HepG2 (cell line): ENCODE data around the gene COL27A1. TPM values are rescaled to one million over a fixed set of nuclear protein-coding genes. Genes with fewer than 3 reads are reported as not detected.
A peak's percentile ranks its signal among the peaks of the same experiment; 100 is the strongest.

Experiments
- FOXP1 ChIP-seq, 2 experiments: fragments of 450-650 bp in 1 of 2; IDR thresholded peaks; 2 replicates each; pipeline ENCODE4 v1.6.1; 2017 to 2018; ENCODE audit warnings: antibody characterized with exemption in 1 of 2
- GATAD2A ChIP-seq: IDR thresholded peaks from 2 replicates; pipeline ENCODE4 v1.6.1; 2016
- KLF15 ChIP-seq: sonication (generic); formaldehyde crosslinking; IDR thresholded peaks from 2 replicates; pipeline ENCODE4 v1.8.1; 2023; ENCODE audit warnings: borderline replicate concordance, mild to moderate bottlenecking, inconsistent platforms, missing genetic modification reagents, mixed read lengths
- MXI1 ChIP-seq: IDR thresholded peaks from 3 replicates; pipeline ENCODE4 v1.6.1; 2012; ENCODE audit warnings: low read depth, low read length, inconsistent platforms, borderline replicate concordance
- NR2F6 ChIP-seq, 2 experiments: IDR thresholded peaks; 2 replicates each; pipeline ENCODE4 v1.6.1; 2016; ENCODE audit warnings: antibody characterized with exemption in 1 of 2, mild to moderate bottlenecking in 1 of 2
- RBM22 ChIP-seq: fragments of 200-400 bp; formaldehyde crosslinking; optimal IDR thresholded peaks from 2 replicates; pipeline ENCODE3; 2017; ENCODE audit warnings: mild to moderate bottlenecking, low read length, moderate library complexity
- TEAD3 ChIP-seq: optimal IDR thresholded peaks from 2 replicates; pipeline ENCODE3; 2016; ENCODE audit warnings: borderline replicate concordance
- ZIK1 ChIP-seq: sonication (generic); formaldehyde crosslinking; IDR thresholded peaks from 2 replicates; pipeline ENCODE4 v1.5.0; 2020; ENCODE audit warnings: mild to moderate bottlenecking, low read depth, missing genetic modification reagents, borderline replicate concordance
- ZNF10 ChIP-seq: sonication (generic); formaldehyde crosslinking; IDR thresholded peaks from 2 replicates; pipeline ENCODE4 v1.4.0; 2020; ENCODE audit warnings: mild to moderate bottlenecking, low read depth, missing genetic modification reagents, borderline replicate concordance
- ZNF83 ChIP-seq: sonication (generic); formaldehyde crosslinking; IDR thresholded peaks from 2 replicates; pipeline ENCODE4 v1.4.0; 2020; ENCODE audit warnings: missing genetic modification reagents, mild to moderate bottlenecking, borderline replicate concordance
- polyA plus RNA-seq, 8 experiments: library from polyadenylated mRNA; depleted of rRNA in 3 of 8; stranded (reverse) in 7 of 8; unstranded in 1 of 8; fragments of >200 nt; fragmentation: Illumina TruSeq in 4 of 8; extraction: Trizol in 4 of 8; gene quantifications; 2 replicates each; pipeline versions ENCODE4 v1.2.1 to v1.2.3, GENCODE V29; 2011 to 2016; ENCODE audit warnings: low read depth in 4 of 8, missing spikeins in 1 of 8, mixed read lengths in 1 of 8; ENCODE audit not compliant: insufficient read depth in 1 of 8
- total RNA-seq, 5 experiments: library from RNA; depleted of rRNA; stranded (reverse); fragments of >200 nt; fragmentation: Illumina TruSeq; extraction: Trizol; gene quantifications; 2 replicates each; pipeline ENCODE4 v1.2.3, GENCODE V29; 2016; ENCODE audit warnings: low read depth in 1 of 5
- TF ChIP-seq, protein P1 (sequence below): sonication (generic); formaldehyde crosslinking; IDR thresholded peaks from 2 replicates; pipeline ENCODE4 v1.8.1; 2023; ENCODE audit warnings: mild to moderate bottlenecking, missing genetic modification reagents
- TF ChIP-seq, protein P2 (sequence below): sonication (generic); formaldehyde crosslinking; IDR thresholded peaks from 2 replicates; pipeline ENCODE4 v1.4.0; 2020; ENCODE audit warnings: missing genetic modification reagents
- TF ChIP-seq, protein P3 (sequence below): sonication (generic); formaldehyde crosslinking; IDR thresholded peaks from 2 replicates; pipeline ENCODE4 v1.4.0; 2020; ENCODE audit warnings: missing genetic modification reagents
- TF ChIP-seq, protein P4 (sequence below): sonication (generic); formaldehyde crosslinking; IDR thresholded peaks from one replicate; pipeline ENCODE4 v1.5.1; 2020; ENCODE audit warnings: mild to moderate bottlenecking, missing genetic modification reagents; ENCODE audit errors: not compliant biosample characterization

Gene COL27A1
- total and polyA plus RNA-seq, 2 of the 13 experiments (the other 11 are each of a cell fraction or from before 2014, with no cell fraction given): 71.3 to 89.1 TPM

DNA sequence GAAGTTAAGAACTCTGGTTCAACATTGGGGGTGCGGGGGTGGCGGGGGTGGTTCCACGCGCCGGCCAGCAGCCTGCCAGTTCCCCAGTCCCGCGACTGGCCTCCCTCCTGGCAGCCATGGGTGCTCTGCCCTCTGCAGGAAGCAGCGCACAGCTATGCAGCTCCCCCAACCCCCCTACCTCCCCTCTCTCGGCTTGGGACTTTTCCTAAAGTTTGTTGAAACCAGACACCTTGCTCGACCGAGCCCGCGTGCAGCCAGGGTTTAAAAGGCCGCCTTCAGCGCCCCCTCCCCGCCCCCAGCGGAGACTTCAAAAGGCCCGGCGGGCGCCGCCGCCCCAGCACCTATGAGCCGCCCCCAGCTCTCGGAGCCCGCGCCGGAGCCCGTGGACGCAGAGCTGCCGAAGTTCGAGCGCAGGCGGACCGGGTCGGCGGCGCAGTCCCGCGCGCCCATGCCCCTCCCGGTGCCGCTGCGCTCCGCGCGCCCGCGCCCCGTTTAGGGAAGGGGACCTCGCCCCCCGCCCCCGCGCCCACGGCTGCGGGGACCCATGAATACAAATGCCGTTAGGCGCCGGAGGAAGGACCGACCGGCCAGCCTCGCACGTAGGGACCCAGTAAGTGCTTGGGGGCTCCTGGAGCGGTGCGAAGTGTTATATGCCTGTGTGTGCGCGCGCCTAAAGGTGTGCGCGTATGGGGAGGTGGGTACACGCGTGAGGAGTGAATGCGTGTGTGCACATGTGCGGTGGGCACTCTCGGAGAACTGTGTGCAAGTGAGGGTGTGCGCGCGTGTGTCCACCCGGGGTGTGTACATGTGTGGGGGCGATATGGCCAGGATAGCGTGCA, 1.4 kb upstream of the COL27A1 start (continued):
- TF ChIP-seq, protein P1, sequence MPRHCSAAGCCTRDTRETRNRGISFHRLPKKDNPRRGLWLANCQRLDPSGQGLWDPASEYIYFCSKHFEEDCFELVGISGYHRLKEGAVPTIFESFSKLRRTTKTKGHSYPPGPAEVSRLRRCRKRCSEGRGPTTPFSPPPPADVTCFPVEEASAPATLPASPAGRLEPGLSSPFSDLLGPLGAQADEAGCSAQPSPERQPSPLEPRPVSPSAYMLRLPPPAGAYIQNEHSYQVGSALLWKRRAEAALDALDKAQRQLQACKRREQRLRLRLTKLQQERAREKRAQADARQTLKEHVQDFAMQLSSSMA: peak; percentile 83
- TF ChIP-seq GATAD2A (peak; percentile 56), ZNF83 (CRISPR knock-in tag) (no peak), FOXP1 (IDR thresholded peaks at IDR 0.05) (no peak), FOXP1 (CRISPR knock-in tag; IDR thresholded peaks at IDR 0.05) (peak; percentile 7; the same call in 1 of the 2 replicates), RBM22 (no peak), MXI1 (peak; percentile 64; the same call in 2 of the 3 replicates), TEAD3 (CRISPR knock-in tag) (peak; percentile 89), NR2F6 (IDR thresholded peaks at IDR 0.05) (0 out of 2 replicates have a peak, but pooled peaks have one; percentile 22), NR2F6 (CRISPR knock-in tag; IDR thresholded peaks at IDR 0.05) (peak; percentile 60), ZIK1 (CRISPR knock-in tag) (peak; percentile 70; the same call in 1 of the 2 replicates), KLF15 (CRISPR knock-in tag) (peak; percentile 82; the same call in 1 of the 2 replicates), ZNF10 (no peak)
- TF ChIP-seq, protein P2, sequence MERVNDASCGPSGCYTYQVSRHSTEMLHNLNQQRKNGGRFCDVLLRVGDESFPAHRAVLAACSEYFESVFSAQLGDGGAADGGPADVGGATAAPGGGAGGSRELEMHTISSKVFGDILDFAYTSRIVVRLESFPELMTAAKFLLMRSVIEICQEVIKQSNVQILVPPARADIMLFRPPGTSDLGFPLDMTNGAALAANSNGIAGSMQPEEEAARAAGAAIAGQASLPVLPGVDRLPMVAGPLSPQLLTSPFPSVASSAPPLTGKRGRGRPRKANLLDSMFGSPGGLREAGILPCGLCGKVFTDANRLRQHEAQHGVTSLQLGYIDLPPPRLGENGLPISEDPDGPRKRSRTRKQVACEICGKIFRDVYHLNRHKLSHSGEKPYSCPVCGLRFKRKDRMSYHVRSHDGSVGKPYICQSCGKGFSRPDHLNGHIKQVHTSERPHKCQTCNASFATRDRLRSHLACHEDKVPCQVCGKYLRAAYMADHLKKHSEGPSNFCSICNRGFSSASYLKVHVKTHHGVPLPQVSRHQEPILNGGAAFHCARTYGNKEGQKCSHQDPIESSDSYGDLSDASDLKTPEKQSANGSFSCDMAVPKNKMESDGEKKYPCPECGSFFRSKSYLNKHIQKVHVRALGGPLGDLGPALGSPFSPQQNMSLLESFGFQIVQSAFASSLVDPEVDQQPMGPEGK: peak; percentile 99
- TF ChIP-seq, protein P3, sequence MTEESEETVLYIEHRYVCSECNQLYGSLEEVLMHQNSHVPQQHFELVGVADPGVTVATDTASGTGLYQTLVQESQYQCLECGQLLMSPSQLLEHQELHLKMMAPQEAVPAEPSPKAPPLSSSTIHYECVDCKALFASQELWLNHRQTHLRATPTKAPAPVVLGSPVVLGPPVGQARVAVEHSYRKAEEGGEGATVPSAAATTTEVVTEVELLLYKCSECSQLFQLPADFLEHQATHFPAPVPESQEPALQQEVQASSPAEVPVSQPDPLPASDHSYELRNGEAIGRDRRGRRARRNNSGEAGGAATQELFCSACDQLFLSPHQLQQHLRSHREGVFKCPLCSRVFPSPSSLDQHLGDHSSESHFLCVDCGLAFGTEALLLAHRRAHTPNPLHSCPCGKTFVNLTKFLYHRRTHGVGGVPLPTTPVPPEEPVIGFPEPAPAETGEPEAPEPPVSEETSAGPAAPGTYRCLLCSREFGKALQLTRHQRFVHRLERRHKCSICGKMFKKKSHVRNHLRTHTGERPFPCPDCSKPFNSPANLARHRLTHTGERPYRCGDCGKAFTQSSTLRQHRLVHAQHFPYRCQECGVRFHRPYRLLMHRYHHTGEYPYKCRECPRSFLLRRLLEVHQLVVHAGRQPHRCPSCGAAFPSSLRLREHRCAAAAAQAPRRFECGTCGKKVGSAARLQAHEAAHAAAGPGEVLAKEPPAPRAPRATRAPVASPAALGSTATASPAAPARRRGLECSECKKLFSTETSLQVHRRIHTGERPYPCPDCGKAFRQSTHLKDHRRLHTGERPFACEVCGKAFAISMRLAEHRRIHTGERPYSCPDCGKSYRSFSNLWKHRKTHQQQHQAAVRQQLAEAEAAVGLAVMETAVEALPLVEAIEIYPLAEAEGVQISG (CRISPR knock-in tag): peak; percentile 44
- TF ChIP-seq, protein P4, sequence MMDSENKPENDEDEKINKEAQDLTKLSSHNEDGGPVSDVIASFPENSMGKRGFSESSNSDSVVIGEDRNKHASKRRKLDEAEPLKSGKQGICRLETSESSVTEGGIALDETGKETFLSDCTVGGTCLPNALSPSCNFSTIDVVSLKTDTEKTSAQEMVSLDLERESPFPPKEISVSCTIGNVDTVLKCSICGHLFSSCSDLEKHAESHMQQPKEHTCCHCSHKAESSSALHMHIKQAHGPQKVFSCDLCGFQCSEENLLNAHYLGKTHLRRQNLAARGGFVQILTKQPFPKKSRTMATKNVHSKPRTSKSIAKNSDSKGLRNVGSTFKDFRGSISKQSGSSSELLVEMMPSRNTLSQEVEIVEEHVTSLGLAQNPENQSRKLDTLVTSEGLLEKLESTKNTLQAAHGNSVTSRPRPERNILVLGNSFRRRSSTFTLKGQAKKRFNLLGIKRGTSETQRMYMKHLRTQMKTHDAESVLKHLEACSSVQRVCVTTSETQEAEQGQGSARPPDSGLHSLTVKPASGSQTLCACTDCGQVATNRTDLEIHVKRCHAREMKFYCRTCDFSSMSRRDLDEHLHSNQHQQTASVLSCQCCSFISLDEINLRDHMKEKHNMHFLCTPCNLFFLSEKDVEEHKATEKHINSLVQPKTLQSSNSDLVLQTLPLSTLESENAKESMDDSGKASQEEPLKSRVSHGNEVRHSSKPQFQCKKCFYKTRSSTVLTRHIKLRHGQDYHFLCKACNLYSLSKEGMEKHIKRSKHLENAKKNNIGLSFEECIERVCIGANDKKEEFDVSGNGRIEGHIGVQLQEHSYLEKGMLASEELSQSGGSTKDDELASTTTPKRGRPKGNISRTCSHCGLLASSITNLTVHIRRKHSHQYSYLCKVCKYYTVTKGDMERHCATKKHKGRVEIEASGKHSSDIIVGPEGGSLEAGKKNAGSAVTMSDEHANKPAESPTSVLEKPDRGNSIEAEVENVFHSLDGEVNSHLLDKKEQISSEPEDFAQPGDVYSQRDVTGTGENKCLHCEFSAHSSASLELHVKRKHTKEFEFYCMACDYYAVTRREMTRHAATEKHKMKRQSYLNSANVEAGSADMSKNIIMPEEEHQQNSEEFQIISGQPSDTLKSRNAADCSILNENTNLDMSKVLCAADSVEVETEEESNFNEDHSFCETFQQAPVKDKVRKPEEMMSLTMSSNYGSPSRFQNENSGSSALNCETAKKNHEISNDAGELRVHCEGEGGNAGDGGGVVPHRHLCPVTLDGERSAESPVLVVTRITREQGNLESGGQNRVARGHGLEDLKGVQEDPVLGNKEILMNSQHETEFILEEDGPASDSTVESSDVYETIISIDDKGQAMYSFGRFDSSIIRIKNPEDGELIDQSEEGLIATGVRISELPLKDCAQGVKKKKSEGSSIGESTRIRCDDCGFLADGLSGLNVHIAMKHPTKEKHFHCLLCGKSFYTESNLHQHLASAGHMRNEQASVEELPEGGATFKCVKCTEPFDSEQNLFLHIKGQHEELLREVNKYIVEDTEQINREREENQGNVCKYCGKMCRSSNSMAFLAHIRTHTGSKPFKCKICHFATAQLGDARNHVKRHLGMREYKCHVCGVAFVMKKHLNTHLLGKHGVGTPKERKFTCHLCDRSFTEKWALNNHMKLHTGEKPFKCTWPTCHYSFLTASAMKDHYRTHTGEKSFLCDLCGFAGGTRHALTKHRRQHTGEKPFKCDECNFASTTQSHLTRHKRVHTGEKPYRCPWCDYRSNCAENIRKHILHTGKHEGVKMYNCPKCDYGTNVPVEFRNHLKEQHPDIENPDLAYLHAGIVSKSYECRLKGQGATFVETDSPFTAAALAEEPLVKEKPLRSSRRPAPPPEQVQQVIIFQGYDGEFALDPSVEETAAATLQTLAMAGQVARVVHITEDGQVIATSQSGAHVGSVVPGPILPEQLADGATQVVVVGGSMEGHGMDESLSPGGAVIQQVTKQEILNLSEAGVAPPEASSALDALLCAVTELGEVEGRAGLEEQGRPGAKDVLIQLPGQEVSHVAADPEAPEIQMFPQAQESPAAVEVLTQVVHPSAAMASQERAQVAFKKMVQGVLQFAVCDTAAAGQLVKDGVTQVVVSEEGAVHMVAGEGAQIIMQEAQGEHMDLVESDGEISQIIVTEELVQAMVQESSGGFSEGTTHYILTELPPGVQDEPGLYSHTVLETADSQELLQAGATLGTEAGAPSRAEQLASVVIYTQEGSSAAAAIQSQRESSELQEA (CRISPR knock-in tag): no peak
